Measurements from ENCODE around the gene KLF6.

Gene KLF6

DNA sequence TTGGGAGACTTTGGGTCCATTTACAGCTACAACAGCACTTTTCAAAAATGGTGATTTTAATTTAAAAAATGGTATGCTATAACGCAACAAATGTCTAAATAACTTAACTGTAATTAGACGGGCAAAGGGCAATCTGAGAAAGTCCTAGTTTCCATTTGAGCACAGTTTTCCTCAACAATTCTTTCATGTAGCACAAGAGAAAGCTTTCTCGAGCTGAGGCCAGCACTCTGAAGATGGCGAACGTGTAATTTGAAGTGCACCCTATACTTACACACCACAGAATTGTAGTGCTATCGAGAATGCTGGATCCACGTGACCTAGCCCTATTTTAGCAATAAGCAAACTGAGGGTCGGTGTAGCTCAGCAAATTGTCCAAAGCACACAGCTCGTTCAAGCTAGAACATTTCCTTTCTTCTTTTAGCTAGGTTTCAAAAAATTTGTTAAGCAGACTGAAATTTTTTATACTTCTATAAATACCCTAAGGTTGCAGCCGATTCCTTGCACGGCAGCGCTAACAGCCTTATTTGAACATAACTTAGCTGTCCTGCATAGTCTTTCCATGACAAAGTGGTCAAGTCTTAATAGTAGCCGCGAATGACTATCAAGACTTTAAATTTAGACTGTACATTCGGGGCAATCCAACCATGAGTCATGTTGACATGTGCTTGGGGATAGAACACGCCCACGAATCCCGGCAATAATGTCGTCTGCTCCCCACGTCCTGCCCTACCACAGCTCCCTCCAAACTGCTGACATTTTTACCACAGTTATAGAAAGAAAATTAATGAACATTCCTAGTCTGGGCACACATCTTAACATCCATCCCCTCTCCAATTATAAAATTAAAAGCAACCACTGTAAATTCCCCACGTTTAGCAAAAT, 10.0 kb downstream of the KLF6 start:
- TF ChIP-seq, protein P1, sequence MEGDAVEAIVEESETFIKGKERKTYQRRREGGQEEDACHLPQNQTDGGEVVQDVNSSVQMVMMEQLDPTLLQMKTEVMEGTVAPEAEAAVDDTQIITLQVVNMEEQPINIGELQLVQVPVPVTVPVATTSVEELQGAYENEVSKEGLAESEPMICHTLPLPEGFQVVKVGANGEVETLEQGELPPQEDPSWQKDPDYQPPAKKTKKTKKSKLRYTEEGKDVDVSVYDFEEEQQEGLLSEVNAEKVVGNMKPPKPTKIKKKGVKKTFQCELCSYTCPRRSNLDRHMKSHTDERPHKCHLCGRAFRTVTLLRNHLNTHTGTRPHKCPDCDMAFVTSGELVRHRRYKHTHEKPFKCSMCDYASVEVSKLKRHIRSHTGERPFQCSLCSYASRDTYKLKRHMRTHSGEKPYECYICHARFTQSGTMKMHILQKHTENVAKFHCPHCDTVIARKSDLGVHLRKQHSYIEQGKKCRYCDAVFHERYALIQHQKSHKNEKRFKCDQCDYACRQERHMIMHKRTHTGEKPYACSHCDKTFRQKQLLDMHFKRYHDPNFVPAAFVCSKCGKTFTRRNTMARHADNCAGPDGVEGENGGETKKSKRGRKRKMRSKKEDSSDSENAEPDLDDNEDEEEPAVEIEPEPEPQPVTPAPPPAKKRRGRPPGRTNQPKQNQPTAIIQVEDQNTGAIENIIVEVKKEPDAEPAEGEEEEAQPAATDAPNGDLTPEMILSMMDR (IDR thresholded peaks at IDR 0.05; ENCODE audit: insufficient read depth, low read depth, low read length, missing control alignments): no peak
- peak; percentile 91 for DNase-seq (ENCODE audit: low read depth)
- no peak overlapping the region for H3K4me3 ChIP-seq (ENCODE audit: low read length)

DNA sequence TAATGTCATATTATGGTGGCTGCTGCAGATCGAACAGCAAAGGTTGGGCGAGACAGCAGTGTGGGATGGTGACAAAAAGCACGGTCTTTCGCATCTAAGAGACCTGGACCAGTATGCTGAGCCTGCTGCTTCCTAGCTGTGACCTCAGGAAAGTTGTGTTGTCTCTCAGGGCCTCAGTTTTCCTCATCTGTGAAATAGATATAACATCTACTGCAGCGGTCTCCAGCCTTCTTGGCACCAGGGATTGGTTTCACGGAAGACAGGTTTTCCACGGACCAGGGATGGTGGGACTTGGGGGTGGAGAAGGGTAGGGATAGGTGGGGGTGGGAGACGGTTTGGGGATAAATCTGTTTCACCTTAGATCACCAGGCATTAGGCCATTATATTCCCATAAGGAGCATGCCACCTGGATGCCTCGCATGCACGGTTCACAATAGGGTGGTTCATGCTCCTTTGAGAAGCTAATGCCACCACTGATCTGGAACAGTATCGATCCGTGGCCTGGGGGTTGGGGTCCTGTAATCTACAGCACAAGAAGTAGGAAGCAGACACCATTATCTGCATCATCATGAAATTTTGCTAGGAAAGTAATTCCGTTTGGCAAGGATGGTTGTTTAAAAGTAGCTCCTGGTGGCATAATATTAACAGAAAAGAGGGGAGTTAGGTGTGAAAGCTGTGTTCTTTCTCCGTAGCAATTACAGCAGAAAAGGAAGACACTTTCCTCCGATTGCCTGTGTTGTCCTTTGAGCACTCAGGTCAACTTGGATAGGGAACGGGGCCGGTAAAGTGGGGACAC, 10.8 kb downstream of the KLF6 start:
- DNase-seq (ENCODE audit: low read depth): peak; percentile 87
- TF ChIP-seq, protein P1 (IDR thresholded peaks at IDR 0.05; ENCODE audit: insufficient read depth, low read depth, low read length, missing control alignments): no peak
- H3K4me3 ChIP-seq (ENCODE audit: low read length): no peak overlapping the region

DNA sequence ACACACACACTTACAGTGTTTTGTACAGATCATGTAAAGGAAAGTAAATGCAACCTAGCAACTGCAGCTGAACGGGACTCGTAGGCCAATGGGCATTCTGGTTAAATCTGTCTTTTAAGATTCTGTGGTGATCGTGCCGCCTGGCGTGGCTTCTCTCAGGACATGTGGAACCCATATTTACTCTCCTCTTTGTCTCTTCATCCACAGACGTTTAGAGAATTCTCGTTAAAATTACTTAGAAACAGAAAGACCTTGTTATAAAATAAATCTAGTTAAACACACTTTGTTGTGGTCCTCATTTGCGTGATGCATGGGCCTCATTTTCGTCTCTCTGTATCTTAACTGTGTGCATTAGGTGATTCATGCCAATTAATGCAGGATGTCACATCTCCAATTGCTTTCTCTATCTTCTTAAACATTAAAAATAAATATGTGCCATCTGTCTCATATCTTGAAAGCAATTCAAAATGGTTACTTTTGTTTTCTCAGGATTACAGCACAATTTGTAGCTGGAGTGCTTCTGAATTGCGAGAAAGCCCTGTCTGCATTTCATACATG, 11.5 kb downstream of the KLF6 start:
- no peak overlapping the region for H3K4me3 ChIP-seq (ENCODE audit: low read length)
- peak; percentile 73 for DNase-seq (ENCODE audit: low read depth)
- TF ChIP-seq, protein P1 (IDR thresholded peaks at IDR 0.05; ENCODE audit: insufficient read depth, low read depth, low read length, missing control alignments): no peak

DNA sequence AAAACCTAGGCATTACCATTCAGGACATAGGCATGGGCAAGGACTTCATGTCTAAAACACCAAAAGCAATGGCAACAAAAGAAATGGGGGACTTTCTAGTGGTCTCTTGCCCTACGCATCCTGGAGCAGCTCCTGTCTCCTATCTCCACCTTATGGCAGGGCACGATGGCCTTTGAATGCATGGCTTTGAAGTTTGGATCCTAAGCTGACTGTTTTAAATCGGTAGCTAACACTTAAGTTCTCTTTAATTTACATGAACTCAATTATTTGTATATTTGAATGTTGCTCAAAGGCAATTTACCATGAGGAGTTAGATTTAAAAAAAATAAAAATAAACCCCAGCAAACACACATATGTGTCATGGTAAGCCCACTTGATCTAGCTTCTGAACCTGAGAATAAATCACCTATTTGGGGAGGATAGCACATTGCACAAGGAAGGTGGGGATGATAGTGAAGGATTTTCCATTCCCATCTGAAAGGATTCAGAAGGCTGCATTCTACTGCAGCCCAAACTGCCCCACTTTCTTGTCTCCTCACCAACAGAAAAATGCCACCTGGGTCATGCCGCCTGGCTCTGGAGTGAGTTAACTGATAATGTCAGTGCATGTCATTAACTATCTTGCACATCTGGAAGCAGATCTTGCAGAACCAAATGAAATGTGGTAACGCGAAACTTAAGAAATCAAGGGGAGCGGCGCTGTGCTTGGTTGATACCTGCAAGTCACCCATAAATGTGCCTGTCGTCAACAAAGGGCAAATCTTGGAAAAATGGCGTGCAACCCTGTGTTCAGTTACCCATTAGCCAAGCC, 12.4 kb downstream of the KLF6 start:
- peak; percentile 63 for DNase-seq (ENCODE audit: low read depth)
- H3K4me3 ChIP-seq (ENCODE audit: low read length): no peak overlapping the region
- TF ChIP-seq, protein P1 (IDR thresholded peaks at IDR 0.05; ENCODE audit: insufficient read depth, low read depth, low read length, missing control alignments): no peak

DNA sequence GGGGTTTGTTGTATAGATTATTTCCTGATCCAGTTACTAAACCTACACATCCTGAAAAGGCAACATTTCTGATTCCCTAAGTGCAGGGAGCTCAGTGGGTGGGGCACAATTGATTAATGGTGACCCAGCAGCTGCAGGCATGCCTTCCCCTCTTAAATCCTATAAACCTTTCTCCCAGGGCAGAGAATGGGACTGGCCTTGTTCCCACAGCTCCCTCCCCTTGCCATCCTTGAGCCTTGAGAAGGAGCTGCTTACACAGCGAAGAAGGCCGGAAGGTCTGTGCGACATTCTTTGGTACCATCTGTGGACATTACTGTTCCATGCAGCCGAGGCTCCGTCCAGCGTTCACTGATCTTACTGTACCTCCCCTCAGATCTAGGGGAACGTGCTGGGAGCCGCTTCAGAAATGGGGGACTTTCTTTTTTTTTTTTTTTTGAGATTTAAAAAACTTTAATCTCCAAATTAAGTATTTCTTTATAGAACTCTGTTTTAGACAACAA, 14.3 kb downstream of the KLF6 start:
- TF ChIP-seq, protein P1 (IDR thresholded peaks at IDR 0.05; ENCODE audit: insufficient read depth, low read depth, low read length, missing control alignments): no peak
- DNase-seq (ENCODE audit: low read depth): no peak
- H3K4me3 ChIP-seq (ENCODE audit: low read length): no peak overlapping the region

DNA sequence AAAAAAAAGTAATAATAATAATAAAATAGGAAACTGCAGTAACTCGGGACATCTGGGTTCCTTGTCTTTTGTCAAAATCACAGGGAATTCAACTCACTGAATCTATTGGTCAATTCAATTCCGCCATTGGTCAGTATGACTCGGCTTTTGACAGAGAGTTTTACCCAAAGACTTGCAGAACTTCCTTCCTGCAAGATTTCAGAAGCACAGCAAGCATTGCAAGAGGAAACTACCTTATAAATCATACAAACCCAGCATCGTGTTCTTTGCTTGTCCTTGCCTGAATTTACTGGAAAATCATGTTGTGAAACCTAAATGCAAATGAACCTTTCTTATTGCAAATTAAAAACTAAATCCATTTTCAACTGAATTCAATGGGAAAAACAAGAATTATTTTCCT, 15.5 kb downstream of the KLF6 start:
- TF ChIP-seq, protein P1 (IDR thresholded peaks at IDR 0.05; ENCODE audit: insufficient read depth, low read depth, low read length, missing control alignments): no peak
- no peak for DNase-seq (ENCODE audit: low read depth)
- H3K4me3 ChIP-seq (ENCODE audit: low read length): no peak overlapping the region
